Stromal cell of bone marrow (primary cell): ENCODE measurements around the gene SMARCA2.

ENCODE experiments used
- DNase-seq: peaks from one replicate; pipeline ENCODE4 v3.0.0-alpha.2; 2012; ENCODE audit warnings: low read depth

SMARCA2 gene

DNA sequence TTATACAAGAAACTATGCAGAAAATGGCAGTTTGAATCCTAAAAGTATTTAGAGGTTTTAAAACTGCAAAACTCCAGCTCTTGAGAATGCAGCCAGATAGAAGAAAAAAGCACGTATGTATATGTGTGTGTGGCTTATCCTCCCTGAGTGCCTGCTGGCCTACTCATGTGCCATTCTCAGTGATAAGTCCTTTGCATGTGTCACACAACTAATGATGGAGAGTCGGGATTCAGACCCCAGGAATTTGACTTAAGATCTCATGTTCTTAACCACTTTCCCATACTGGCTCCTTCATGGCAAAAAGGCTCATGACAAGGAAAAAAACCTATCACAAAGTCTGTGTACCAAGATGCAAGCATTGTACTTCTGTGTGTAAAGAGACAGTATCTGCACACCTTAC is 26.6 kb downstream of the SMARCA2 start:
- no peak for DNase-seq

- no peak for DNase-seq
Measured at GRCh38 chr9:2043243-2043642, 28.1 kb downstream of the SMARCA2 start.

DNA sequence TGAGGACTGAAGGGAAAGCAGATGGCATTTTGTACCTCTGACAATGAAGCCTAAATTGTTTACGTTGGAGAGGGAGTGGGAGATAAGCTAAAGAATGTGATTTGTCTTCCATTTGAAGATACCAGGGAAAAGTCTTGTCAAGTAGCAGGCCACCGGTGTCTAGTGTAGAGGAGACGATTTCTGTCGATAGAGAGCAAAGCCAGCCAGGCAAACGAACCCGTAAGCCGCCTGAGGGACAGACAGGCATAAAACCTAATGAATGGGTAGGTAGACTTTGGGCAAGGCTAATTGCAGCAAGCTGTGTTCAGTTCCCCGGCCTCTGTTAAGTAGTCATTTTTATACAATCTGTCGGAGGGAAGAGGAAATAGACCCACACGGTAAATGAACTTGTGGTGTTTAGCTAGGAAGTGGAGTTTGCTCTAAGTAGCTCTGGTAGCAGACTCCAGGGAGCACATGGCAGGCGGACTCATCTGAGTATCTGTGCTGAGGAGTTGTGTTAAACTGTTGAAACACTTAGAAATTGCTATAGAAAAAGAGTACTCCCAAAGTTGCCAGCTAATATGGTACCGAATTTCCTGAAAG is 28.8 kb downstream of the SMARCA2 start:
- no peak for DNase-seq

DNA sequence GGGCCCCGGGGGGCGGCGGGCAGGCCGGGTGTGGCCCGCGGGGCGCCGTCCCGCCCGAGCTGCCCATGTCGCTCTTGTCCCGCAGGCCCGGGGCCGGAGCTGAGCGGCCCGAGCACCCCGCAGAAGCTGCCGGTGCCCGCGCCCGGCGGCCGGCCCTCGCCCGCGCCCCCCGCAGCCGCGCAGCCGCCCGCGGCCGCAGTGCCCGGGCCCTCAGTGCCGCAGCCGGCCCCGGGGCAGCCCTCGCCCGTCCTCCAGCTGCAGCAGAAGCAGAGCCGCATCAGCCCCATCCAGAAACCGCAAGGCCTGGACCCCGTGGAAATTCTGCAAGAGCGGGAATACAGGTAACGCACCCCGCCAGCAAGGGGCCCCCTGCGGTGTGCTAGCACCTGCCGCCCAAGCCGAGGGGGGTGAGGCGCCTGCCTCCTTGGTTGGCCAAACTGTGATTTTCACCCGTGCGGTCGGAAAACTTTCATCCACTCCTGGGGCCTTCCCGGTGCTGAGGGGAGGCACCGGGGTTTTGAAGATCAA is 32.1 kb downstream of the SMARCA2 start:
- DNase-seq = no peak

DNA sequence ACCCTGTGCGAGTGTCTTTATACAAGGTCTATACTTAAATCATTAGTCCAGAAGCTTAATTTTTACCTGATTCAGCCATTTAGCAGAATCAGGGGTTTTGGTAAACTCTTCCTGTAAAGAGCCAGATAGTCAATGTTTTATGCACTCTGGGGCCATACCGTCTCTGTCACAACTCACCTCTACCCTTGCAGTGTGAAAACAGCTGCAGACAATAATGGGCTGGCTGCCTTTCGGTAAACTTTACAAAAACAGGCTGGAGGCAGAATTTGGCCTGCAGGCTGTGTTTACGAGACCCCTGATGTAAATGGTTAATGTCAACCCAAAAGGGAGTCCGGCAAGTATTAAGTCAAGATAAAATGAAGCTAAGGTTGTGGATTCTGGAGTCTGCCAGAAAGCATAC is 32.8 kb downstream of the SMARCA2 start:
- no peak for DNase-seq

- DNase-seq = no peak
Measured at GRCh38 chr9:2050236-2050635, 35.1 kb downstream of the SMARCA2 start.

GRCh38 chr9:2053883-2054845 is 39.0 kb downstream of the SMARCA2 start:
- peak; percentile 87 for DNase-seq

GRCh38 chr9:2055203-2055658 is 40.1 kb downstream of the SMARCA2 start:
- DNase-seq = peak; percentile 36

GRCh38 chr9:2059274-2059929 is 44.3 kb downstream of the SMARCA2 start:
- DNase-seq = no peak

DNA sequence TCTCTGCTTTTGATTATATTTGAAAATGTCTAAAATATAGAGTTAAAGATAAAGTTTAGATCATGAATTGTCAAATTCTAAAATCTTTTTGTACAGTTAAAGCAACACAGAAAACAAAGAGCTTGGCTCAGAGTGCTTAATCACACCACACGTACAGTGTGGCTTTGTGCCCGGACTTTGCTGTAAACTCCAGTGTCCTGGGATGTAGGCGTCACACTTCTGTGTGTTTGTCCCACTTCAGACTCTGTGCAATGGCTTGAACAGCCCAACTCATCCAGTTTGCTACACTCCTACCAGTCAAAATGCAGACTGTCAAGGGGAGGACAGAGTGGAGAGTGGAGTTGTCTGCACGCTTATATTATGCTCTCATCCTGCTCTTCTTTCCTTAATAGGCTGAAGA is 45.3 kb downstream of the SMARCA2 start:
- DNase-seq = no peak

GRCh38 chr9:2065704-2066103 is 50.6 kb downstream of the SMARCA2 start:
- DNase-seq = no peak

DNA sequence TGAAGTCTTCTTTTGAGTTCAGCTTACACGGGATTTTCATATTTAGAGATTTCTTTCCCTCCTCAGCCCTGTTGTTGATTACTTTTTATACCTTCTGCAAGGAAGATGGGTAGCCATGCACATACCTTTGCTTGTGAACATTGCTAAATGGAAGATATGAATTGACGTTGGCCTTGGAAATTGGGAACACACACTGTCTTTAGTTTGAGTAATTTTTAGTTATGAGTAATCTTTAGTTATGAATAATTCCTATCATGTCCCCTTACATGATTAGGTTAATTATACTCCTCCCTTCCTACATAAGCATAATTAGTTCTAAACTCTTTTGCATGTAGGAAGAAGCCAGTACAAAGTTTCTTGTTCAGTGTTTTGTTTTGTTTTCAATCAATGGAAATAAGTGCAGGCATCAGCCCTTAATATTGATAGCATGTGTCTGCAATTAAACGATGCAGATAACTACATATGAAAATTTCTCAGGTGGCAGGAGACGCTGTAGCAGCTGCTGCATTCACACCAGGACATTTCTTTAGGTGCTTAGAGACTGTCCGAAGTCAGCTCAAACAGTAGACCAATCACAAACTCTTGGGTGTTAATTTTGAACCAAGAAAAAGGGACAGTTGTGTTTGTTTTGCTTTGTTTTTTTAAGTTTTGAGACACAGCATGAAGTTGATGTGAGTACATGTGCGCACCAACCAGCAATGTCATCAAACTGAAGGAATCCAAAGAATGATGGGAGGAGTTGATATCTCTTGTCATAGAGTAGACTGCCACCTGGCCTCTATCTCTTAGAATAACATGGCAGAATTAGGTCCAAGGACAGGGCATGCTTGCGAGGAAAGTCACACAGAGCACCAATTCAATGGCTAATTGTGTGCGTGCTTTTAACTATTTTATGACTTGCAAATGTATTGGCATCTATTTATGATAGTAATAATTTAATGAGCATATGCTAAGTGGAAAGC is 51.4 kb downstream of the SMARCA2 start:
- no peak for DNase-seq

- DNase-seq = no peak
Measured at GRCh38 chr9:2072752-2073405, 57.7 kb downstream of the SMARCA2 start.

DNA sequence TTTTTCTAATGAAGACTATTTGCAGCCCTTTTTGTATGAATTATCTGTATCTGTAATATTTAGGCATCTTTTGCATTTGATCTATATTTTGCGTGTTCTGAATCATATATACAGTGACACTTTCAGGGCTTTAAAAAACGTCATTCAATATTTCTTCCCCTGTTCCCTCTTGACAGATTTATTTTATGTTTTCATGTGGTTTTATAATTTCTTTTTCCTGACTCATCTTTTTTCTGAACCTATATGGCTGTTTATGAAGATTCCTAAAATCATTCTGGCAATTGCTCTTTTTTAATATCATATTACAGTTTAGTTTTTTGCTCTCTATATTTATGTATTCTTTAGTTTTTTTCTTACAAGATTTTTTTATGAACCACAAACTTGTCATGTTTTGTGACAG is 67.6 kb downstream of the SMARCA2 start:
- DNase-seq = no peak

DNA sequence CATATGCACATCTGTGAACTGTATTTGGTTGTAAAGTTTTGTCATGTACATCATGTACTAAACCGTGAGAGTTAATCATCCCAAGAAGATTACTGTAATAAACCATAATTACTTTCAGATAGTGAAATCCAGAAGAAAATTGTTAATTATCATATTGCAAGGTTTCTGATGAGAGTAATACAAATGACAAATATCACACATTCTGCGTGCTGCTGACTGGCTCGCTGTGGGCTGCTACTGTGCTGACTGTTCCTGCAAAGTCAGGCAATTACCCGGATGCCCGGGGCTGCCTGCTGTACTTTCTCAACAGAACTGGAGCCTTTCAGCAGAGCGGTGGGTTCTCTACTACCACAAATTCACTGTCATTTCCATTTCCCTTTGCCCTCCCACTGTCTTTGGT is 68.3 kb downstream of the SMARCA2 start:
- DNase-seq = no peak

- DNase-seq = no peak
Measured at GRCh38 chr9:2085716-2086115, 70.6 kb downstream of the SMARCA2 start.

GRCh38 chr9:2086116-2086515 is 71.0 kb downstream of the SMARCA2 start:
- DNase-seq = no peak

DNA sequence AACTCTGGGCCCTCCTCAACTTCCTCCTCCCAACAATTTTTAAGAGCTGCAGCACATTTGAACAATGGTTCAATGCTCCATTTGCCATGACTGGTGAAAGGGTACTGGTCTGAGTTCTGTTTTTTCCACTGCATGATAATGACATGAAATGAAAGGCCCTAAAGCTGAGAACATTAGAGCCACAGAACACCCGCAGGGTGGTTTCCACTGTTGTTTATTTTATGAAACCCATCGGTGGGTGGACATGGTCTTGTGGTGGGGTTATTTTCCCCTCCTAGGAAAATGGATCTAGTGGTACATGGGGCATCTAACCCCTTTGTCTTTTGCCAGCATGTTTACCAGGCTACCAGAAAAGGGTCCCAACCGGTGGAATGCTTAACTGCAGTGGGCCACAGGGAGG is 71.8 kb downstream of the SMARCA2 start:
- no peak for DNase-seq

DNA sequence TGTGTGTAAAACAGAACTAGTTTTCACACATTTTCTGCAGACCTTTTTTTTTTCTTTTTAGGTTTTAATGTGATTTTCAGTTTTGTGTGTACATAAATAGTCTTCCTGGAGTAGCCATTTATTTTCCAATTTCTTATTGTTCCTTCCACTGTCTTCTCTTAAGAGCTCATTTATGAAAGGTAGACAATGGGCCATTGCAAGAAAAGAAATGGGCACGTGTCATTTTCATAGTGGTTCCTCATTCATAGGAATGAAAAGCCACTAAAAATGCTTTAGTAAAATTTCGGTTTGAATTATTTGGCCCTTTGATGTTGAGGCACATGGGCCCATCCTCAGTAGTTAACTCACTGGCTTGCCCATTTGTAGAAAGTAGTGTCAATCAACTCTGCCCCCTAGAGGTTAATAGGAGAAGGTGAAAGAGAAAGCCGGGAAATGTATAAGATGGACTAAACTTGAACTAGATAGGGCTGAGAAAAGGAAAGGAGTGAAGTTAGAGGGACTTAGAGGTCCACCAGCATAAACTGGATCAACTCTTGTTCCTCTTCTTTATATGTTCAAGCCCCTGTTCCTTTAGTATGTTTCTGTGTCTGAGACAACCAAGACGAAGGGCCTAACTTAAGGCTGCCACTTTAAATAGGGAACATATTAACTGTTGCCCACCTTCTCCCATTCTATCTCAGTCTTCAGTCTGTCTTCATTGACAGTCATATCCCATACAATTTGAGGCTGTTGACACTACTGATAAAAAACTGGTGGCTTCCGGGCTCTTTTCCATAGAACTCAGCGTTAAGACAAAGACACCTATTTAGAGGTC is 72.6 kb downstream of the SMARCA2 start:
- peak; percentile 44 for DNase-seq
